NT2/D1 (cell line): ENCODE data around the gene GLDN.

Source experiments
- SUZ12 ChIP-seq: IDR thresholded peaks from 2 replicates; pipeline ENCODE4 v1.6.1; 2011; ENCODE audit not compliant: insufficient read length, insufficient read depth; ENCODE audit errors: extremely low read depth
- YY1 ChIP-seq: IDR thresholded peaks from 2 replicates; pipeline ENCODE4 v1.6.1; 2011; ENCODE audit not compliant: insufficient read length, insufficient read depth
- ZNF274 ChIP-seq: IDR thresholded peaks from 2 replicates; pipeline ENCODE4 v1.6.1; 2011; ENCODE audit warnings: mild to moderate bottlenecking, low read depth, low read length

GRCh38 chr15:51310064-51310463 lies 31.4 kb upstream of the GLDN start:
- TF ChIP-seq SUZ12 (no peak), ZNF274 (no peak), YY1 (no peak)
